ENCODE results near the gene ZMIZ1.

The ZMIZ1 gene

DNA sequence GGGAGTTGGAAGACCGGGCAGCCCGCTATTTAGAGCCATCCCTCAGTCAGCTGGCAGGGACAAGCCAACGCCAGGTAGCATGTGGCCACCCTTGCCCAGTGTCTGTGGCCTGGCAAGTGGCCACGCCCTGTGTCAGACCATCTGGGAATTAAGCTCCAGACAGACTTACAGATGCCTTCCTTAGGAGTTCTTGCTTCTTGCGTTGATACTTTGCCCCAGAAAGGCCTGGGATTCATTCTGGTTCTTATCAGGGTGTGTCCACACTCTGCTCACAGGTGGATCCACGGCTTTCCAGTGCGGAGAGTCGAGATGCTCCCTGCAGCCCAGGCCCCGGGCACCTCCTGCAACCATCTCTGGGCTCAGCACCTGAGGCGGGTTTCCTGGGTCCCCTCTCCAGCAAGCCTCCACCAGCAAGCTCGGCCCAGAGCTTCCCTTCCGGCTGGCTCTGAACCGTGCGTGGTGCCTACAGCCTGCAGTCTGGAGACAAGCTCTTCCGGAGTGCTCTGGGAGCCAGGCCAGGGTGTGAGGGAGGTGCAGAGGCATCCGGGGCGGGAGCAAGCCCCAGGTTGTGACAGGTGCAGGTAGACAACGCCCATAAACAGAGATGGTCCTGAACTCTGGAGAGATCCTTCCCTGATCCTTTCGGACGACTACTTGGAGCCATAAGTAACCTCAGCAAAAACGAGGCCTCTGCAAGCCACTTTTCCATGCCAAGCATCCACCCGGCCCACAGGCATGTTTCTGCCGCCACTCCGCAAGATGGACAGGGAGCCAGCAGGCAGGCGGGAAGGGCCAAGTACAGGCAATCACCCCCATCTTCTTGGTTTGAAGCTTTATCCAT lies 246.2 kb downstream of the ZMIZ1 start:
- no peak for DNase-seq

DNA sequence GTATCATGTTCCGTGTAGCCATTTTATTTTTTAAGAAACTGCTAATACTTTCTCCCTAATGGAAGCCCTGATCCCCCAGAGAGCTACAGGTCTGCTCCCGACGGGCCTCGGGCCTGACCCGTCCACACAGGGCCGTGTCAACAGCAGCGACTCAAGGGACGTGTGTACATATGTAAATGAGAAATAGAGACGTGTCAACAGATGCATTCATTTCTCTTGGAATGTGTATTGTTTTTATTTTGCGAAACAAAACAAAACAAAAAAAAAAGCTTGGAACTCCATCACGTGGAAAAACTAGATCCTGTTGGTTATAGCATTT lies 246.8 kb downstream of the ZMIZ1 start:
- DNase-seq: no peak

DNA sequence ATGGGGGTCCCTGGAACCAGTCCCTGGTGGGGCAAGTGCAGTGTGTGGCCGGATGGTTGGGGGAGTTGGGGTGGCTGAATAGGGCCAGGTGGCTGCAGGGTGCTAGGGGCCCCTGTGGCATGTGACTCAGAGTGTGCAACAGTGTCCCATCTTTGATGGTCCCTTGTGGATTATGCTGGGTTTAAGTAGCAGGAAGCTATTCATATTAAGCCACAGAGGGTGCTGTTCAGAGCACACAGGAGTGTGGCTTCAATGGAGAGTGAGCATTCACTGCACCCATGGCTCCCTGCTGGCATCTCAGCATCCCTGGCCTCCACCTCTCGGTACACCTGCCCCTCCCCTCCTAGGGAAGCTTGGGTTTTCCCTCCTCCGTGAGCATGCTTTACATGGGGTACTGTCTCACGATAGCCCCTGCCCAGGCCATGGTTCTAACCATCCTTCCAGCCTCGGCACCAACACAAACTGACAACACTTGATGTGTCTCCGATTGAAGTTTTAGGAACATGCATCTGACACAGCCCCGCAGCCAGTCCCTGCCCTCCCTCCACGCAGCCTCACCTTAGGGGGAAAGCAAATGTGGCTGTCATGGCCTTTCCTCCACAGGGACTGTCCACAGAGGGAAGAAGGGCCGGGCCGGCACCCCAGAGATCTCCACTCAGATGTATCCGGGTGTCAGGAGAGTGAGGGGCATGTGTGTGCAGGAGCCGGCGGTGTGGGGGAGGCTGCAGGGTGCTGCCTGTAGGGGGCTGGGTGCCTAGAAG lies 248.1 kb downstream of the ZMIZ1 start:
- peak; percentile 62 for DNase-seq

- no peak for DNase-seq
These were observed 249.6 kb downstream of the ZMIZ1 start for GRCh38 chr10:79318369-79318768.

GRCh38 chr10:79319115-79319771 lies 250.5 kb downstream of the ZMIZ1 start:
- DNase-seq: no peak

DNA sequence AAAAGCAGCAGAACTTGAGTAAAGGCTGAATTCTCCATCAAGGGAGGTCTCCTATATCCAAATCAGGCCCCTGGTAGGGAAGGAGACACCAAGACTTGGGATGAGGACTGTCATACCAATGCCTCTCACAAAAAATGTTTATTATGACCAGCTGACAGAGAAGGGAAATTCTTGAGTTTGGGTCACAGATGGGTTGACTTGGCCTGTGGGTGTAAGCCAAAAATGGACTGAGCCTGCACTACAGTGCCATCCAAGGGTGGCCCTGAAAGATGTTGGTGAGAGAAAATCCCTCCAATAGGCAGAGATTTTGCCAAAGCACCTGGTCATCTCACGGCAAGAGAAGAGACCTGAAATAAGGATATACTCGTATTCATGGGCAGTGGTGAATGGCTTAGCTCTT lies 251.6 kb downstream of the ZMIZ1 start:
- DNase-seq: no peak

DNA sequence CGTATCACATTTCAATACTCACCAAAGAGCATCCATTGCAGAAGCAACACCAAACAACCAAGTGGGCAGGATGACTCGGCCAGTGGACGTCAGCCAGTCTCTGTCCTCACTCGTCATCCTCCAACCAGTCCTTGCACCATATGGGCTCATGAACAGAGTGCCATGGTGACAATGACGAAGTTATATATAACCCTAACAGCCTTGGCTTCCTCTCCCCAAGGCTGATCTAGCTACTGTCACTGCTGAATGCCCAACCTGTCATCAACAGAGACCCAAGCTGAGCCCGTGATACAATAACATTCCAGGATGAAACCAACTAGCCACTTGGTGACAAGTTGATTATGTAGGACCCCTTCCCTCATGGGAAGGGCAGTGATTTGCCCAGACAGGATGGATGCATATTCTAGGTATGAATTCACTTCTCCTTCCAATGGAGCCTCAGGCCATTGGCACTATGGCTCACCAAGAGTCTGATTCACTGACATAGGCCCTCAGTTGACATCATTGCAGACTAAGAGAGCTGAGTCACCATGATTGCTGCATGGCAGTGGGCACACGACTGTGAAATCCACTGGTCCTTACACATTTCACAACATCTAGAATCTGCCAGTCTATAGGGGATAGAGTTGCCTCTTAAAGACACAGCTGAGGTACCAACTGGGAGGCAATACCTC lies 252.2 kb downstream of the ZMIZ1 start:
- no peak for DNase-seq

- DNase-seq: no peak
These were observed 252.7 kb downstream of the ZMIZ1 start for GRCh38 chr10:79321494-79321882.

GRCh38 chr10:79321951-79322350 lies 253.2 kb downstream of the ZMIZ1 start:
- DNase-seq: no peak

- peak; percentile 84 for DNase-seq
These were observed 254.1 kb downstream of the ZMIZ1 start for GRCh38 chr10:79322616-79323543.

GRCh38 chr10:79323602-79324001 lies 254.8 kb downstream of the ZMIZ1 start:
- no peak for DNase-seq

GRCh38 chr10:79324032-79324695 lies 255.4 kb downstream of the ZMIZ1 start:
- no peak for DNase-seq

DNA sequence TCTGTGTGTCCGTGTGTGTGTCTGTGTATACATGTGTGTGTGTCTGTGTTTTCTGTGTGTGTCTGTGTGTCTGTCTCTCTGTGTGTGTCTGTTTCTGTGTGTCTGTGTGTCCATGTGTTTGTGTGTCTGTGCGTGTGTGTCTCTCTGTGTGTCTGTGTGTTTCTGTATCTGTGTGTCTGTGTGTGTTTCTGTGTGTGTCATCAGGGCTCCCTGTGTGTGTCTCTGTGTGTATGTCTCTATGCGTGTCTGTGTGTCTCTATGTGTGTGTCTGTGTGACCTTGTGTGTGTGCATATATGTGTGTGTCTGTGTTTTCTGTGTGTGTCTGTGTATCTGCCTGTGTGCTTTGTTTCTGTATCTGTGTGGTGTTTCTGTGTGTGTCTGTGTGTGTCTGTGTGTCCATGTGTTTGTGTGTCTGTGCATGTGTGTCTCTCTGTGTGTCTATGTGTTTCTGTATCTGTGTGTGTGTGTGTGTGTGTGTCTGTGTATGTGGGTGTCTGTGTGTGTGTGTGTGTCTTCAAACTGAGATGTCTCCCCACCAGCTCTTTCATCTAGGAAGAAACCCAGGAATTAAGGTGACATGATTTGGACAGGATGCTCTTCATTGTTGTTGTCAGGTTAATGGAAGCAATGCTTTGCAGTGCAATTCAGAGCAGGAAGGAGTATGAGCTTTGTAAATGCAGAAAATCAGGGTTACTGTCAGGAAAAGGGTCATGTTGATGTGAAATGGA lies 257.8 kb downstream of the ZMIZ1 start:
- DNase-seq: no peak

- no peak for DNase-seq
These were observed 258.3 kb downstream of the ZMIZ1 start for GRCh38 chr10:79327090-79327457.

DNA sequence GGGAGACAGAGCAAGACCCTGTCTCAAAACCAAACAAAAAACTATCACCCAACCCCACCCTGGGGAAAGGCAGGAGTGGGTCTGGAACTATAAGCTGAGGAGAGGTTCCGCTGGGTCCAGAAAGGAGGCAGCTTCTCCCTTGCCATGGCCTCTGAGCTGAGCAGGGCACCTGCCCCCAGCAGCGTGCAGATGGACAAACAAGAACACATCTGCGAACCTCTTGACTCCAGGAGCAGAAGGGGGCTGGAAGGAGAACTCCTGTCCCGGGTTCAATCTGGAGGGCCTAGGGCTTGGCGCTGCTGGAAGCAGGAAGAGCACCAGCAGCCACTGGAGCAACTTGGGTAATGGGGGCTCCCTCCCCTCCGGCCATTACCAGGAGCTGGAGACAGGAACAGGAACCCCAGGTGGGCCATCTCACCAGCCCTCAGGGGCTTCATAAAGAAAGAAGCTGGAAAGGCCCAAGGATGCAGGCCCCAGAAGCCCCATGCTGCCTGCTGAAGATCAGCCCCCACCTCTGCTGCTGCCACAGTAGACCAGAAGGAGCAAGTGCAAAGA lies 259.5 kb downstream of the ZMIZ1 start:
- no peak for DNase-seq

DNA sequence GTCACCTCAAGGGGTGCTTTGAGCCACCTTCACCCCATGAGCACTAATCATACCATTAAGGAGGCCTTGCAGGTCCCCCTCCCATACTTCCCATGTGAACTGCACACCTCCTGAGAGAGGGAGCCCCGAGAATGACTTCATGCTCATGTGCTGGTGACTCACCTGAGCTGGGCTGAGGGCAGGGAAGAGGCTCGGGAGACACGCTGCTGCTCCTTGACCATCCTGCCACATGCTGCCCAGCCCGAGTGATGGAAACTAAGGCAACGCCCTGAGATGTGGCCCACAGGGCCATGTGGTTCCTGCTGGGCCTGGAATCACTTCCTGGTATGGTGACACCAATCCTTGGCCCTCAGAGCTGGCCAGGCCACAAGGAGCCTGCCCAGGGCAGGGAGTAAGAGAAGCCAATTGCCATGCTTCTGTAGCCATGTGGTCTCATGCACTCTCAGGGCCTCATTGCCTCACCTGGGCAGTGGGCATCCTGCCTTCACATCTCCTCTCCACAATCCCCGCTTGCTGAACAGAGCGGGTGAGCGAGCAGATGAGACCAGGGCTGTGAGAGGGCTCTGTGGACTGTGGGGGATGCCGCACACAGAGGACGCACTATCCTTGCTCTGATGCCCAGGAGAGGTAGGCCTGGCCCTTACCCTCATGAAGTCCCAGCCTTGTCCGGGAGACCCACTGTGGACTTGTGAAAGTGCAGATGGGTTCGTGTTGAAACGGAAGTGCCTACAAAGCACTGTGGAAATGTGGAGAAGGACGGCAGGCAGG lies 260.2 kb downstream of the ZMIZ1 start:
- DNase-seq: no peak

- no peak for DNase-seq
These were observed 260.8 kb downstream of the ZMIZ1 start for GRCh38 chr10:79329529-79329928.

- DNase-seq: no peak
These were observed 262.5 kb downstream of the ZMIZ1 start for GRCh38 chr10:79331226-79331625.

GRCh38 chr10:79331709-79332108 lies 262.9 kb downstream of the ZMIZ1 start:
- DNase-seq: peak; percentile 86

Data from activated CD8-positive, alpha-beta memory T cell treated with anti-CD3 and anti-CD28 coated beads, Interleukin-2, amount 50 U/mL, for 48 hours (primary cell).